ENCODE results near the gene PDGFB.
A peak's percentile ranks its signal among the peaks of the same experiment; 100 is the strongest.

The PDGFB gene

DNA sequence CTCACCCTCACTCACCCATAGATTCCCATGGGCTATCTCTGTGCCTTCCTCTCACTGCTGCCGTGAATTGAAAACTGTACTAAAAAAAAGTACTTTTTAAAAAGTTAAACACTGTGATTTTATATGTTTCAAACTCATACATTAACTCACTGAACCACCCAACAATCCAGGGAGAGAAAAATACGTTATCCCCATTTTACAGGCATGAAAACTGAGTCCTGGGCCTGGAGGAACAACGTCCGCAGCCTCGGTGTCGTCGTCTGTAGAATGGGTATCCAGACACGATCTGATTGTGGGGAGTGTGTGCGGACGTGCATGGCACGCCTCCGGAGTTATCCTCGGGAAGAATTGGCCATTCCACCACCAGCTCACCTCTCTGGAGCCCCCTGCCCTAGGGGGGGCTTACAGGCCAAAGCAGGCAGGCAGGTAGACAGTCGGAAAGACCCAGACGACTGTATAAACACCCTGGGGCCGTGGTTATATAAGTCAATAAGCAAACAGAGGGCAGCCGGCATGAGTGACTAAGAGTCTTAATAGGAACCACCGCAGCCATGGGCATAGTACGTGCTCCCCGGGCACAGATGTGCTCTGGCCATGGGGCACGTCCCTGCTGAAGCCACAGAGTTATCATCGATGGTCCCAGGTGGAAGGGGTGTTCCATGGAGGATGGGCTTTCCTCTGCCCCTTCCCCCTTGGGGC, 7.1 kb upstream of the PDGFB start:
- H3K36me3 ChIP-seq (ENCODE audit: control insufficient read depth, insufficient read depth, low read length) = no peaks in the 10 kb centered on the region
- H3K27me3 ChIP-seq (ENCODE audit: control insufficient read depth, insufficient read depth, low read length) = peaks cover 36% of the 10 kb centered on the region
- H3K27ac ChIP-seq (ENCODE audit: low read depth, low read length) = no peak overlapping the region
- H3K4me1 ChIP-seq (ENCODE audit: control insufficient read depth, insufficient read depth, low read length) = peaks cover 17% of the 10 kb centered on the region
- no peaks in the 10 kb centered on the region for H3K9me3 ChIP-seq (ENCODE audit: control insufficient read depth, insufficient read depth, low read length)
- H3K4me3 ChIP-seq (ENCODE audit: low read depth, low read length) = no peak overlapping the region
- H3K9ac ChIP-seq (ENCODE audit: low read depth, low read length) = no peak overlapping the region

- no peaks in the 10 kb centered on the region for H3K36me3 ChIP-seq (ENCODE audit: control insufficient read depth, insufficient read depth, low read length)
- no peak overlapping the region for H3K27ac ChIP-seq (ENCODE audit: low read depth, low read length)
- H3K27me3 ChIP-seq (ENCODE audit: control insufficient read depth, insufficient read depth, low read length) = peaks cover 47% of the 10 kb centered on the region
- no peak overlapping the region for H3K4me3 ChIP-seq (ENCODE audit: low read depth, low read length)
- H3K4me1 ChIP-seq (ENCODE audit: control insufficient read depth, insufficient read depth, low read length) = peaks cover 17% of the 10 kb centered on the region
- no peaks in the 10 kb centered on the region for H3K9me3 ChIP-seq (ENCODE audit: control insufficient read depth, insufficient read depth, low read length)
- no peak overlapping the region for H3K9ac ChIP-seq (ENCODE audit: low read depth, low read length)
Measured at GRCh38 chr22:39250838-39251237, 6.1 kb upstream of the PDGFB start.

- H3K36me3 ChIP-seq (ENCODE audit: control insufficient read depth, insufficient read depth, low read length) = no peaks in the 10 kb centered on the region
- no peak overlapping the region for H3K9ac ChIP-seq (ENCODE audit: low read depth, low read length)
- H3K4me1 ChIP-seq (ENCODE audit: control insufficient read depth, insufficient read depth, low read length) = peaks cover 15% of the 10 kb centered on the region
- peaks cover 54% of the 10 kb centered on the region for H3K27me3 ChIP-seq (ENCODE audit: control insufficient read depth, insufficient read depth, low read length)
- H3K9me3 ChIP-seq (ENCODE audit: control insufficient read depth, insufficient read depth, low read length) = no peaks in the 10 kb centered on the region
- no peak overlapping the region for H3K27ac ChIP-seq (ENCODE audit: low read depth, low read length)
- no peak overlapping the region for H3K4me3 ChIP-seq (ENCODE audit: low read depth, low read length)
Measured at GRCh38 chr22:39250131-39250530, 5.3 kb upstream of the PDGFB start.

- Histone ChIP-seq H3K27me3 (ENCODE audit: control insufficient read depth, insufficient read depth, low read length) (peaks cover 63% of the 10 kb centered on the region), H3K4me1 (ENCODE audit: control insufficient read depth, insufficient read depth, low read length) (0 out of 2 replicates have a peak, but pooled peaks cover 10% of the 10 kb centered on the region)
Measured at GRCh38 chr22:39249086-39249704, 4.4 kb upstream of the PDGFB start.

GRCh38 chr22:39248254-39248653, 3.5 kb upstream of the PDGFB start:
- Histone ChIP-seq H3K27ac (ENCODE audit: low read depth, low read length) (no peak overlapping the region), H3K4me3 (ENCODE audit: low read depth, low read length) (no peak overlapping the region), H3K36me3 (ENCODE audit: control insufficient read depth, insufficient read depth, low read length) (no peaks in the 10 kb centered on the region), H3K27me3 (ENCODE audit: control insufficient read depth, insufficient read depth, low read length) (peaks cover 72% of the 10 kb centered on the region), H3K9ac (ENCODE audit: low read depth, low read length) (no peak overlapping the region), H3K9me3 (ENCODE audit: control insufficient read depth, insufficient read depth, low read length) (no peaks in the 10 kb centered on the region), H3K4me1 (ENCODE audit: control insufficient read depth, insufficient read depth, low read length) (peaks cover 15% of the 10 kb centered on the region; the same call in 1 of the 2 replicates)

More at GRCh38 chr22:39249086-39249704, 4.4 kb upstream of the PDGFB start:
- no peaks in the 10 kb centered on the region for H3K9me3 ChIP-seq (ENCODE audit: control insufficient read depth, insufficient read depth, low read length)
- H3K9ac ChIP-seq (ENCODE audit: low read depth, low read length) = no peak overlapping the region
- H3K36me3 ChIP-seq (ENCODE audit: control insufficient read depth, insufficient read depth, low read length) = no peaks in the 10 kb centered on the region
- no peak overlapping the region for H3K27ac ChIP-seq (ENCODE audit: low read depth, low read length)
- H3K4me3 ChIP-seq (ENCODE audit: low read depth, low read length) = no peak overlapping the region

GRCh38 chr22:39247361-39247760, 2.6 kb upstream of the PDGFB start:
- H3K9ac ChIP-seq (ENCODE audit: low read depth, low read length) = no peak overlapping the region
- peaks cover 81% of the 10 kb centered on the region for H3K27me3 ChIP-seq (ENCODE audit: control insufficient read depth, insufficient read depth, low read length)
- H3K4me1 ChIP-seq (ENCODE audit: control insufficient read depth, insufficient read depth, low read length) = peaks cover 15% of the 10 kb centered on the region; the same call in 1 of the 2 replicates
- no peak overlapping the region for H3K27ac ChIP-seq (ENCODE audit: low read depth, low read length)
- no peaks in the 10 kb centered on the region for H3K36me3 ChIP-seq (ENCODE audit: control insufficient read depth, insufficient read depth, low read length)
- no peaks in the 10 kb centered on the region for H3K9me3 ChIP-seq (ENCODE audit: control insufficient read depth, insufficient read depth, low read length)
- H3K4me3 ChIP-seq (ENCODE audit: low read depth, low read length) = no peak overlapping the region

DNA sequence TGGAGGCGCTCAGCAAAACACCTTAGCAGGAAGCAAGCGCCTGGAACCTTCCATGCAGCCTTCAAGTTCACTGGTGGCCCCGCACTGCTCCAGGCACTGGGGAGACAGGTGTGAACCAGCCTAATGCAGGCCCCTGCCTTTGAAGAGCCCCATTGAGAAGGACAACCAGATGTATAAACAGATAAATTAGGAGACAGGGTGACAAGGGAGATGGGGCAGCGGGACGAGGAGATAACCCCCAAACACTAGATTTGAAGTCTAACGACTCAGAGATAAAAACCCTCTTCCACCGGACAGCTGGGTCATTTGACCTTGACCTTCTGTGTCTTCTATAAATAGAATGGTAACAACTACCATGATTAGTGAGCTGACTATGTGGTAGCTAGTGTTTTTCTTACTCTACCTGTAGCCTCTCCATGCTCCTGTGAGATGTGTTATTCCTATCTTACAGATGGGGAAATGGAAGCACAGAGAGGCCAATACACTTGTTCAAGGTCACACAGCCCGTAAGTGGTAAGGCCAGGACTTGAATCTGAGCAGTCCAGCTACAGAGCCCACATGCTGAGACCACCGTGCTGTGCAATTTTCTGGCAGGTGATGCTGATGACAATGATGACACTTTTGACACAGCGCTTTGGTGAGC, 2.0 kb upstream of the PDGFB start:
- peaks cover 85% of the 10 kb centered on the region for H3K27me3 ChIP-seq (ENCODE audit: control insufficient read depth, insufficient read depth, low read length)

GRCh38 chr22:39246217-39246616, 1.4 kb upstream of the PDGFB start:
- H3K27me3 ChIP-seq (ENCODE audit: control insufficient read depth, insufficient read depth, low read length) = peaks cover 85% of the 10 kb centered on the region
- no peak overlapping the region for H3K27ac ChIP-seq (ENCODE audit: low read depth, low read length)
- no peak overlapping the region for H3K4me3 ChIP-seq (ENCODE audit: low read depth, low read length)
- peaks cover 23% of the 10 kb centered on the region for H3K4me1 ChIP-seq (ENCODE audit: control insufficient read depth, insufficient read depth, low read length)
- H3K9me3 ChIP-seq (ENCODE audit: control insufficient read depth, insufficient read depth, low read length) = no peaks in the 10 kb centered on the region
- no peaks in the 10 kb centered on the region for H3K36me3 ChIP-seq (ENCODE audit: control insufficient read depth, insufficient read depth, low read length)
- no peak overlapping the region for H3K9ac ChIP-seq (ENCODE audit: low read depth, low read length)

More for the DNA sequence above, 2.0 kb upstream of the PDGFB start:
- H3K27ac ChIP-seq (ENCODE audit: low read depth, low read length) = no peak overlapping the region
- no peaks in the 10 kb centered on the region for H3K9me3 ChIP-seq (ENCODE audit: control insufficient read depth, insufficient read depth, low read length)
- H3K36me3 ChIP-seq (ENCODE audit: control insufficient read depth, insufficient read depth, low read length) = no peaks in the 10 kb centered on the region
- H3K4me1 ChIP-seq (ENCODE audit: control insufficient read depth, insufficient read depth, low read length) = peaks cover 17% of the 10 kb centered on the region; the same call in 1 of the 2 replicates
- no peak overlapping the region for H3K4me3 ChIP-seq (ENCODE audit: low read depth, low read length)
- H3K9ac ChIP-seq (ENCODE audit: low read depth, low read length) = no peak overlapping the region

- no peaks in the 10 kb centered on the region for H3K36me3 ChIP-seq (ENCODE audit: control insufficient read depth, insufficient read depth, low read length)
- H3K4me1 ChIP-seq (ENCODE audit: control insufficient read depth, insufficient read depth, low read length) = peaks cover 28% of the 10 kb centered on the region
- H3K27ac ChIP-seq (ENCODE audit: low read depth, low read length) = no peak overlapping the region
- no peak overlapping the region for H3K9ac ChIP-seq (ENCODE audit: low read depth, low read length)
- H3K4me3 ChIP-seq (ENCODE audit: low read depth, low read length) = no peak overlapping the region
- peaks cover 87% of the 10 kb centered on the region for H3K27me3 ChIP-seq (ENCODE audit: control insufficient read depth, insufficient read depth, low read length)
- H3K9me3 ChIP-seq (ENCODE audit: control insufficient read depth, insufficient read depth, low read length) = no peaks in the 10 kb centered on the region
Measured at GRCh38 chr22:39245130-39246039, 603 bp upstream of the PDGFB start.

GRCh38 chr22:39244136-39244495, 666 bp downstream of the PDGFB start:
- H3K9ac ChIP-seq (ENCODE audit: low read depth, low read length) = no peak overlapping the region

More at GRCh38 chr22:39244136-39244495, 666 bp downstream of the PDGFB start:
- peaks cover 83% of the 10 kb centered on the region for H3K27me3 ChIP-seq (ENCODE audit: control insufficient read depth, insufficient read depth, low read length)
- H3K4me3 ChIP-seq (ENCODE audit: low read depth, low read length) = peak overlapping the region; percentile 63
- no peak overlapping the region for H3K27ac ChIP-seq (ENCODE audit: low read depth, low read length)
- peaks cover 20% of the 10 kb centered on the region for H3K4me1 ChIP-seq (ENCODE audit: control insufficient read depth, insufficient read depth, low read length)
- no peaks in the 10 kb centered on the region for H3K9me3 ChIP-seq (ENCODE audit: control insufficient read depth, insufficient read depth, low read length)
- no peaks in the 10 kb centered on the region for H3K36me3 ChIP-seq (ENCODE audit: control insufficient read depth, insufficient read depth, low read length)

Data from HUES48 (cell line).